Measurements from ENCODE around the gene SHMT2.
"Not testable (repeated sequence)": the region's sequence is repeated elsewhere in the genome, so short reads cannot be mapped to it uniquely, and the experiment has no call there.

SHMT2 gene

GRCh38 chr12:57272337-57273151, 43.0 kb downstream of the SHMT2 start:
- no peak for DNase-seq

GRCh38 chr12:57273516-57273915, 44.0 kb downstream of the SHMT2 start:
- no peak for DNase-seq

- DNase-seq: not testable (repeated sequence)
Measured at GRCh38 chr12:57276233-57276632, 46.7 kb downstream of the SHMT2 start.

- no peak for DNase-seq
Measured at GRCh38 chr12:57276935-57277563, 47.5 kb downstream of the SHMT2 start.

GRCh38 chr12:57278465-57279381, 49.2 kb downstream of the SHMT2 start:
- DNase-seq: no peak

GRCh38 chr12:57280211-57281062, 50.9 kb downstream of the SHMT2 start:
- DNase-seq: peak; percentile 66

- DNase-seq: not testable (repeated sequence)
Measured at GRCh38 chr12:57282073-57282472, 52.6 kb downstream of the SHMT2 start.

All from activated gamma-delta T cell treated with Interleukin-2 at 50 U/mL for 16 hours (primary cell).